ENCODE measurements around the gene IGDCC3.

- TF ChIP-seq EZH2 (IDR thresholded peaks at IDR 0.05; ENCODE audit: borderline replicate concordance, low read depth, low read length, severe bottlenecking) = no peak
- no peak for TF ChIP-seq CTCF (IDR thresholded peaks at IDR 0.05; ENCODE audit: borderline replicate concordance, extremely low read depth, low read length, poor library complexity, severe bottlenecking)
These were observed 6.7 kb upstream of the IGDCC3 start for GRCh38 chr15:65384505-65384894.
